Measurements from ENCODE around the gene SRPK2. TPM values are rescaled to one million over a fixed set of nuclear protein-coding genes. Genes with fewer than 3 reads are reported as not detected.

SRPK2 gene
- total and polyA plus RNA-seq, 9 donors: 28.4 to 45.1 (median 34.8) TPM

GRCh38 chr7:105133358-105133757 lies 255.4 kb downstream of the SRPK2 start:
- no peak for DNase-seq
- Histone ChIP-seq H3K27me3 (ENCODE audit: control insufficient read depth, insufficient read depth, low read length) (no peaks in the 10 kb centered on the region), H3K27ac (ENCODE audit: low read length) (no peak overlapping the region), H3K4me3 (ENCODE audit: low read length) (no peak overlapping the region), H3K9me3 (replicated peaks; ENCODE audit: control insufficient read depth, low read depth, low read length) (no peaks in the 10 kb centered on the region), H3K4me1 (ENCODE audit: control insufficient read depth, insufficient read depth, low read length) (no peaks in the 10 kb centered on the region), H3K36me3 (ENCODE audit: control insufficient read depth, insufficient read depth, low read length) (peaks cover 41% of the 10 kb centered on the region)
- 97% methylated on average over 5 of the region's 7 CpGs for WGBS (ENCODE audit: insufficient coverage)

- no peak for DNase-seq
- peaks cover 41% of the 10 kb centered on the region for H3K36me3 ChIP-seq (ENCODE audit: control insufficient read depth, insufficient read depth, low read length)
- no peak overlapping the region for H3K4me3 ChIP-seq (ENCODE audit: low read length)
- no peaks in the 10 kb centered on the region for H3K27me3 ChIP-seq (ENCODE audit: control insufficient read depth, insufficient read depth, low read length)
- H3K4me1 ChIP-seq (ENCODE audit: control insufficient read depth, insufficient read depth, low read length): no peaks in the 10 kb centered on the region
- H3K9me3 ChIP-seq (replicated peaks; ENCODE audit: control insufficient read depth, low read depth, low read length): no peaks in the 10 kb centered on the region
- 88% methylated on average over 6 of the region's 10 CpGs for WGBS (ENCODE audit: insufficient coverage)
- H3K27ac ChIP-seq (ENCODE audit: low read length): no peak overlapping the region
Observed at GRCh38 chr7:105132835-105133234, 255.9 kb downstream of the SRPK2 start.

GRCh38 chr7:105132335-105132734 lies 256.4 kb downstream of the SRPK2 start:
- WGBS (ENCODE audit: insufficient coverage): 92% methylated on average over 4 of the region's 5 CpGs
- peaks cover 36% of the 10 kb centered on the region for H3K36me3 ChIP-seq (ENCODE audit: control insufficient read depth, insufficient read depth, low read length)
- H3K27me3 ChIP-seq (ENCODE audit: control insufficient read depth, insufficient read depth, low read length): no peaks in the 10 kb centered on the region

GRCh38 chr7:105131890-105132289 lies 256.8 kb downstream of the SRPK2 start:
- 80% methylated on average over 6 of the region's 7 CpGs for WGBS (ENCODE audit: insufficient coverage)
- Histone ChIP-seq H3K27me3 (ENCODE audit: control insufficient read depth, insufficient read depth, low read length) (no peaks in the 10 kb centered on the region), H3K27ac (ENCODE audit: low read length) (no peak overlapping the region), H3K4me3 (ENCODE audit: low read length) (no peak overlapping the region), H3K36me3 (ENCODE audit: control insufficient read depth, insufficient read depth, low read length) (peaks cover 32% of the 10 kb centered on the region), H3K9me3 (replicated peaks; ENCODE audit: control insufficient read depth, low read depth, low read length) (no peaks in the 10 kb centered on the region), H3K4me1 (ENCODE audit: control insufficient read depth, insufficient read depth, low read length) (no peaks in the 10 kb centered on the region)
- no peak for DNase-seq

More at GRCh38 chr7:105132335-105132734, 256.4 kb downstream of the SRPK2 start:
- no peaks in the 10 kb centered on the region for H3K4me1 ChIP-seq (ENCODE audit: control insufficient read depth, insufficient read depth, low read length)
- no peak for DNase-seq
- H3K27ac ChIP-seq (ENCODE audit: low read length): no peak overlapping the region
- no peaks in the 10 kb centered on the region for H3K9me3 ChIP-seq (replicated peaks; ENCODE audit: control insufficient read depth, low read depth, low read length)
- no peak overlapping the region for H3K4me3 ChIP-seq (ENCODE audit: low read length)

- Histone ChIP-seq H3K27ac (ENCODE audit: low read length) (no peak overlapping the region), H3K27me3 (ENCODE audit: control insufficient read depth, insufficient read depth, low read length) (no peaks in the 10 kb centered on the region), H3K9me3 (replicated peaks; ENCODE audit: control insufficient read depth, low read depth, low read length) (no peaks in the 10 kb centered on the region), H3K4me1 (ENCODE audit: control insufficient read depth, insufficient read depth, low read length) (no peaks in the 10 kb centered on the region), H3K36me3 (ENCODE audit: control insufficient read depth, insufficient read depth, low read length) (peaks cover 38% of the 10 kb centered on the region), H3K4me3 (ENCODE audit: low read length) (no peak overlapping the region)
- WGBS (ENCODE audit: insufficient coverage): 83% methylated on average over 7 of the region's 12 CpGs
- no peak for DNase-seq
Observed at GRCh38 chr7:105131033-105131656, 257.6 kb downstream of the SRPK2 start.

GRCh38 chr7:105130580-105130979 lies 258.1 kb downstream of the SRPK2 start:
- Histone ChIP-seq H3K9me3 (replicated peaks; ENCODE audit: control insufficient read depth, low read depth, low read length) (no peaks in the 10 kb centered on the region), H3K36me3 (ENCODE audit: control insufficient read depth, insufficient read depth, low read length) (peaks cover 44% of the 10 kb centered on the region), H3K4me1 (ENCODE audit: control insufficient read depth, insufficient read depth, low read length) (no peaks in the 10 kb centered on the region), H3K27ac (ENCODE audit: low read length) (no peak overlapping the region), H3K4me3 (ENCODE audit: low read length) (no peak overlapping the region), H3K27me3 (ENCODE audit: control insufficient read depth, insufficient read depth, low read length) (no peaks in the 10 kb centered on the region)
- DNase-seq: no peak
- no CpG with 5 or more reads among the region's 2 CpGs for WGBS (ENCODE audit: insufficient coverage)

GRCh38 chr7:105130048-105130447 lies 258.7 kb downstream of the SRPK2 start:
- DNase-seq: no peak
- no peaks in the 10 kb centered on the region for H3K4me1 ChIP-seq (ENCODE audit: control insufficient read depth, insufficient read depth, low read length)
- H3K4me3 ChIP-seq (ENCODE audit: low read length): no peak overlapping the region
- no peaks in the 10 kb centered on the region for H3K9me3 ChIP-seq (replicated peaks; ENCODE audit: control insufficient read depth, low read depth, low read length)
- H3K27me3 ChIP-seq (ENCODE audit: control insufficient read depth, insufficient read depth, low read length): no peaks in the 10 kb centered on the region
- peaks cover 48% of the 10 kb centered on the region for H3K36me3 ChIP-seq (ENCODE audit: control insufficient read depth, insufficient read depth, low read length)
- H3K27ac ChIP-seq (ENCODE audit: low read length): no peak overlapping the region
- 100% methylated on average over 1 of the region's 5 CpGs for WGBS (ENCODE audit: insufficient coverage)

GRCh38 chr7:105127179-105127578 lies 261.5 kb downstream of the SRPK2 start:
- no peak overlapping the region for H3K27ac ChIP-seq (ENCODE audit: low read length)
- no peak for DNase-seq

GRCh38 chr7:105126436-105126975 lies 262.2 kb downstream of the SRPK2 start:
- H3K36me3 ChIP-seq (ENCODE audit: control insufficient read depth, insufficient read depth, low read length): peaks cover 31% of the 10 kb centered on the region
- H3K4me1 ChIP-seq (ENCODE audit: control insufficient read depth, insufficient read depth, low read length): no peaks in the 10 kb centered on the region
- no peak overlapping the region for H3K27ac ChIP-seq (ENCODE audit: low read length)
- no peaks in the 10 kb centered on the region for H3K9me3 ChIP-seq (replicated peaks; ENCODE audit: control insufficient read depth, low read depth, low read length)
- 82% methylated on average over 2 of the region's 4 CpGs for WGBS (ENCODE audit: insufficient coverage)
- no peak overlapping the region for H3K4me3 ChIP-seq (ENCODE audit: low read length)
- DNase-seq: no peak
- no peaks in the 10 kb centered on the region for H3K27me3 ChIP-seq (ENCODE audit: control insufficient read depth, insufficient read depth, low read length)

More at GRCh38 chr7:105127179-105127578, 261.5 kb downstream of the SRPK2 start:
- Histone ChIP-seq H3K27me3 (ENCODE audit: control insufficient read depth, insufficient read depth, low read length) (no peaks in the 10 kb centered on the region), H3K4me1 (ENCODE audit: control insufficient read depth, insufficient read depth, low read length) (no peaks in the 10 kb centered on the region), H3K9me3 (replicated peaks; ENCODE audit: control insufficient read depth, low read depth, low read length) (no peaks in the 10 kb centered on the region), H3K4me3 (ENCODE audit: low read length) (no peak overlapping the region), H3K36me3 (ENCODE audit: control insufficient read depth, insufficient read depth, low read length) (peaks cover 33% of the 10 kb centered on the region)
- WGBS (ENCODE audit: insufficient coverage): 76% methylated on average over 8 of the region's 8 CpGs

GRCh38 chr7:105125745-105126144 lies 263.0 kb downstream of the SRPK2 start:
- Histone ChIP-seq H3K36me3 (ENCODE audit: control insufficient read depth, insufficient read depth, low read length) (peaks cover 32% of the 10 kb centered on the region), H3K4me1 (ENCODE audit: control insufficient read depth, insufficient read depth, low read length) (no peaks in the 10 kb centered on the region), H3K27ac (ENCODE audit: low read length) (no peak overlapping the region), H3K27me3 (ENCODE audit: control insufficient read depth, insufficient read depth, low read length) (no peaks in the 10 kb centered on the region), H3K9me3 (replicated peaks; ENCODE audit: control insufficient read depth, low read depth, low read length) (no peaks in the 10 kb centered on the region), H3K4me3 (ENCODE audit: low read length) (no peak overlapping the region)
- DNase-seq: no peak
- 96% methylated on average over 11 of the region's 12 CpGs for WGBS (ENCODE audit: insufficient coverage)

Data from muscle of leg (tissue), 11 donors.